GM18520 (cell line): ENCODE measurements around the gene LMTK2.

Source experiments
- ATAC-seq: cut with Tn5 transposase; IDR thresholded peaks from one replicate; pipeline ENCODE4 v1.9.1; 2021; ENCODE audit not compliant: unreplicated experiment

The LMTK2 gene

DNA sequence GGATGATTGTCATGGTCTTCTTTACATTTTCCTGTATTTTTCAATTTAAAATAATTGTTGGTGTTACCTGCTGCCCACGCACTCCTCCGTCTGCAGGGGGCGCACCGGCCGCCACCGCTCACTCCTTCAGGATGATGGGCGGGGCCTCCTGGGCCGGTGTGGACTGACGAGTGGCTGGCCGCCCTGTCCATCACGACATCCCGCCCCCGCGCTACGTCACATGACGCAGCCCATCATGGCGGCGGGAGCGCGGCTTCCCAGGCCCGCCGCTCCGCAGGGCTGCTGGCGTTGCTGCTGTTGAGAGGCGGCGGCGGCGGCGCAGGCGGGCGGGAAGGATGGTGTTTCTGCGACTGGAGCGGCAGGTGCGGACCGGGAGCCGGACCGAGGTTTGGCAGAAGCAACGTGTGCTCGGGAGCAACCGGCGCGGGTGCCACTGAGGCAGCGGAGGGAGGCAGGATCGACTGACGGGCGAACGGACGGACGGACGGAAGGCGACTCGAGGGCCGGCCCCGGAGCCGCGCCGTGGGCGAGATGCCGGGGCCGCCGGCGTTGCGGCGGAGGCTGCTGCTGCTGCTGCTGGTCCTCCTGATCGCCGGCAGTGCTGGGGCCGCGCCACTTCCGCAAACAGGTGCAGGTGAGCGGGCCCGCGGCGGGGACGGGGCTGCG, at the start of gene LMTK2:
TSS of gene LMTK2 (plus strand) at position 216 of the 666 bp plus-strand sequence. CDS start at position 532, 316 bp downstream.
- peak; percentile 98 for ATAC-seq

DNA sequence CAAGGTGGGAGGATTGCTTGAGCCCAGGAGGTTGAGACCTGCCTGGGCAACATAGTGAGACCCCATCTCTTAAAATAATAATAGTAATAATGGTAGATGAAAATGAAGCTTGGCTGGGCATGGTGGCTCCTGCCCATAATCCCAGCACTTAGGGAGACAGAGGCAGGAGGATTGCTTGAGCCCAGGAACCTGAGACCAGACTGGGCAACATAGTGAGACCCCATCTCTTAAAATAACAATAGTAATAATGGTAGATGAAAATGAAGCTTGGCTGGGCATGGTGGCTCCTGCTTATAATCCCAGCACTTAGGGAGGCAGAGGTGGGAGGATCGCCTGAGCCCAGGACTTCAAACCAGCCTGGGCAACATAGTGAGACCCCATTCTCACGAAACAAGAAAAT, 49.5 kb upstream of the LMTK2 start:
- ATAC-seq: no peak

DNA sequence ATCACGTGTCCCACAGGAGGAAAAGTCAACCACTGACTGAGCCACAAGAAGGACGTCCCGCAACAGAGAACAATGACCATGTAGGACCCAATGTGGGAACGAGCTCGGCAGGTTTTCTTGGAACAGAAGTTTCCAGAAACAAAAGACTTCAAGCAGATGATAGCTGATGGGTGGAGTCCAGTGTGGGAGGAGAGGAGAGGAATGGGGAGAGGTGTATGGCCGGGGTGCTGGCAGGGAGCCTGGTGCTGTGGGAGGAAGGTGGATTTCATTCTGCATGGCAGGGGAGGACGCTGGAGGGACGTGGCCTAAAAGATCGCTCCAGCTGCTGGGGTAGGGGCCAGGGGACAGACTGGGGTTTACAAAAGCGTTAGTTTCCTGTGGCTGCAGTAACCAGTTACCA, 48.5 kb upstream of the LMTK2 start:
- no peak for ATAC-seq

GRCh38 chr7:98064233-98064632, 42.4 kb upstream of the LMTK2 start:
- no peak for ATAC-seq

DNA sequence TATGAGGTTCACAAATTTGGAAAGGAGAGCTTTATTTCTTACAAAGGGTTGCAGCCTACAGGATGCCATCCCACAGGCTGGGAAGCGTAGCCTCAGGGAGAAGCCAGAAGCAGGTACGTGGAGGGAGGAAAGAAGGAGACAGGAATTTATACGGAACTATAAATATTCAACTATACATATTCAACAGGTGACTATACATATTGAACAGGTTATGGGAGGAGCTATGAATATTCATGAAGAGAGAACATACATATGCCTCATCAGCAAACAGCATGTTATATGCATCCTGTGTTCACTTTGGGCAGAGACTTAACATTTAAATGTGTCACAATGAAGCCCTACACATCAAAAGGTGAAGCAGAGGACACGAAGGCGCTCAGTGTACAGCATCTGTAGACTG, 40.5 kb upstream of the LMTK2 start:
- ATAC-seq: no peak

- no peak for ATAC-seq
Observed at GRCh38 chr7:98066934-98067507, 39.6 kb upstream of the LMTK2 start.

DNA sequence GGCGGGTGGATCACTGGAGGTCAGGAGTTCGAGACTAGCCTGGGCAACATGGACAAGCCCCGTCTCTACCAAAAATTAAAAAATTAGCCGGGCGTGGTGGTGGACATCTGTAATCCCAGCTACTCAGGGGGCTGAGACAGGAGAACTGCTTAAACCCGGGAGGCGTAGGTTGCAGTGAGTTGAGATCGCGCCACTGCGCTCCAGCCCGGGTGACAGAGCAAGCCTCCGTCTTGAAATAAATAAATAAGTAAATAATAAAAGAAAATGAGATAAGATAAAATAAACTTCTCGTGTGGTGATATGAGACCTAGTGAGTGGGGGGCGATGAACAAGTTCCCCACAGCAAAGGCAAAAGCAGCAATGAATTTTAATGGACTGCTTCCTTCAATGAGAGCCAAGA, 33.6 kb upstream of the LMTK2 start:
- ATAC-seq: no peak

GRCh38 chr7:98075801-98076200, 30.9 kb upstream of the LMTK2 start:
- ATAC-seq: no peak

GRCh38 chr7:98077762-98078161, 28.9 kb upstream of the LMTK2 start:
- ATAC-seq: no peak

DNA sequence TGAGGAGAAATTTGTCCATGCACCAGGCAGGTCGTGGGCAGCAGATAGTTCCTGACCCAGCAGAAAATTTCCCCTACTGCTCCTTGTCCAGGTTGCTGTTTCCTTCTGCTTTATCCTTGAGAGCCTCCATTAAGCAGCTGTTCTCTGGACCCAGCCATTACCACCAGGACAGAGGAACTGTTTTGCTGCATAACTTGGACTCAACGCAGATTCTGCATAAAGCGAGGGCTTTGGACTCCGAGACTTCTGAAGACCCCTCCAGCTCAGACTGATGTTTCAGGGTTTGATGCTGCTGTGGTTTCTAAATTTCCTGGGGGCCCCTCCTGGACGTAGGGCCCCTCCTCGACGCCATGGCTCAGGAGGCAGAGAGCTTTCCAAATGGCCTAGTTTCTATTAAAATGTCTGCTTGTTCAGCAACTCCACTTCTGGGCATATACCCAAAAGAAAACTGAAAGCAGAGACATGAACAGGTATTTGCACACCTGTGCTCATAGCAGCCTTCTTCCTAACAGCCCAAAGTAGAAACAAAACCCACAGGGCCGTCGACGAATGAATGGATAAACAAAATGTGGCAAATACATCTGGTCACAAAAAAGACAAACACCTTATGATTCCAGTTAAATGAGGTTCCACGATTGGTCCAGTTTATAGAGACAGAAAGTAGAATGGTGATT, 28.3 kb upstream of the LMTK2 start:
- no peak for ATAC-seq

DNA sequence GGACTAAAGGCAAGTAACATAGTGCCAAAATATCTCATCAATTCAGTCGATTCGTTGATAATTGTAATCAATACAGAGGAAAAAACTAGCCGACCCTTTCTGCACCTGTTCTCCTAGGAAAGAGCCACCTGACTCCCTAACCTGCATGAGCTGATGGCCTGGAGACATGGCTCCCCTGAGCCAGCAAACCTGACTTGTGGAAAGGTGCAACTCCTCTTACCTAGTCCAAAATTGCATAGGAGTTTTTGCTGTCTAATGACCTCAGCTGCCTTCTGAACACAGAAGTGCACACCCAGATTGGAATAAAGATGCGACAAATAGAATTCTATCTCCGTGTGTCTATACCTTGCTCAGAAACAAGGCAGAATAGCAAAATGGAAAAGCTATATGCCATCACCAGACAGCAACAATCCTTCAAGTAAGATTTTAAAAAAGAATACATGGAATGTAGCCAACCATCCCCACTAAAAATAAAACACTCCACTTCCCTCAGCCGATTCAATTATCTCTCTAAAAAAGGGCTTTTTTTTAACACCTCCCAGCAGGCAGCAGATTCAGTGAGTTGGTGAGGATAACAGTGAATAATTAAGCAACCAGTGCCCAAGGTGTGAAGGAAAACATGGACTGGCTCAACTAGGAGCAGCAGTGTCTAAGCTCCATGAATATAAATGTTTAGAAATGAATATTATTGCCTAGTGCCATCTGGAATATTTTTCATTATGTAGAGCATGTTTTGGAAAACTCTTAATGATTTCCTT, 26.6 kb upstream of the LMTK2 start:
- no peak for ATAC-seq

DNA sequence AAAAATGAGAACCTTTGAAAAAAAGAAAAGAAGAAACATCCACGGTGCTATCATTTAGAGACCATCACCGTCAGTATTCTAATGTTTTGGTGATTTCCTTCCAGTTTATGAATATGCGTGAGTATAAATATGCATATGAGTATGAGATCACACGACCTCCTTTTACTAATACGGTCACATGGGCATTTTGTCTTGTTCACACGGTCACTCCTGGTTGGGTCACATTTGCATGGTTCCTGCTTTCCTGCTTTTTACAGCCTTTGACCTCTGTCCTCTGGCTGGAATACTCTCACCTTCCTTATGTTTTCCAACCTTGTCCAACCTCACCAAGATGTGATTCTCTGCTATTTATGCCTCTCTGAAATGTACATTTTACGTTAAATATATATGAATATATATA, 25.3 kb upstream of the LMTK2 start:
- no peak for ATAC-seq

DNA sequence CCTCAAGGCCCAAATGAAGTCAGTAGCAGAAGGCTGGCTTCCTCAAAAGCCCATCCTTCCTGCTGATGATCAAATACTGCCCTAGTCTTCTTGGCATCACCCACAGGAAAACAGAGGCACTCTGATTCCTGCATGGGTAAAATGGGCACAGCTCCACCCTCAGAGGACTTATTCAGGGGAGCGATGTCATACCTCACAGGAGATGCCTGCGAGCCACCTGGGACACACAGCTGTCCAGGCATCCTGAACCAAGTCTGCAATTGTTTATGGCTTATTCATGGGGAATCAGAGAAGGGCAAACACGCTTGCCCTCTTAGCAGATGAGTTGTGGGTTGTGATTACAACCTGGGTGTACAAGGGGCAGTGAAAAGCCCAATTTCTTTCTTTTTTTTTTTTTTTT, 22.0 kb upstream of the LMTK2 start:
- no peak for ATAC-seq

DNA sequence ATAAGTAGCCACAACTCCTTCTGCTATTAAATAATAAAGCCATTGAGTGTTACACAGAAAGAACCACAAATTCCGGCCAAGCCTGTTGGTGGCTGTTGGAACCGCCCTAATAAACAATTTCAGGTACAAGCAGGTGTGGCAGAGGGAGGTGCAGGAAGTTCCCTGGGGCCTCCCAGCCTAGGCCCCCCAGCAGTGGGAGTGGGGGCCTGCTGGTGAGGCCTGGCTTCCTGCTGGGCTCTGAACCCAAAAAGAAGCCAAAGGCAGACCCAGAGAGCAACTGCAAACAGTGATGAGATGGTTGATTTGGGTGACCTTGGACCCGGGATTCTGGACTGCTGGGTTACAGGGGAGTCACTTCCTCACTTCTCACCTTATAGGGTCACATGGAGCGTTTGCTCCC, 21.0 kb upstream of the LMTK2 start:
- ATAC-seq: no peak

GRCh38 chr7:98086281-98086718, 20.4 kb upstream of the LMTK2 start:
- no peak for ATAC-seq

DNA sequence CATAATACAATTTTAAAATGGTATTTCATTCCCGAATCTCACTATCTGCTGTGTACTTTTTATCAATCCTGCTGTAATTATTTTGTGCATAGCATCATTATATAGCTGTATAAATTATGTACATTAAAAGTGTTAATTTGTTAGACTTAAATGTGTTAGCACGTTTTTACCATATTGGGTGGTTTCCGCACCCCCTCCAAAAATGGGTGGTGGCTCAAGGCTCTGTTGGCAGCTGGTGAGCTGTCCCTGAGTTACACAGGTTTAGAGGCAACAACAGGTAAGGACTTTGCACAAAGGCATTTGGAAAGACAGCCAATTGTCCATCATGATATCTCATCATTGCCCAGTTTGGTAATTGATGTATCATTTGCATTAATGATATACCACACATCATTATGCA, 18.6 kb upstream of the LMTK2 start:
- no peak for ATAC-seq

DNA sequence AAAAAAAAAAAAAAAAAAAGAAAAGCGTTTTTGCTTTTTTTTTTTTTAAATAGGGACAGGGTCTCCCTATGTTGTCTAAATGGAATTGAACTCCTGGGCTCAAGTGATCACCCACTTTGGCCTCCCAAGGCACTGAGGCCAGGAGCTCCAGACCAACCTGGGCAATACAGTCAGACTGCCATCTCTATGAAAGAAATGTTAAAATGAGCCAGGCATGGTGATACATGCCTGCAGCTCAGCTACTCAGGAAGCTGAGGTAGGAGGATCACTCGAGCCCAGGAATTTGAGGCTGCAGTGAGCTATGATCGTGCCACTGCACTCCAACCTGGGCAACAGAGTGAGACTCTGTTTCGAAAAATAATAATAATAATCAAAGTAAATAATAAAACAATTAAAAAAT, 16.5 kb upstream of the LMTK2 start:
- ATAC-seq: no peak

DNA sequence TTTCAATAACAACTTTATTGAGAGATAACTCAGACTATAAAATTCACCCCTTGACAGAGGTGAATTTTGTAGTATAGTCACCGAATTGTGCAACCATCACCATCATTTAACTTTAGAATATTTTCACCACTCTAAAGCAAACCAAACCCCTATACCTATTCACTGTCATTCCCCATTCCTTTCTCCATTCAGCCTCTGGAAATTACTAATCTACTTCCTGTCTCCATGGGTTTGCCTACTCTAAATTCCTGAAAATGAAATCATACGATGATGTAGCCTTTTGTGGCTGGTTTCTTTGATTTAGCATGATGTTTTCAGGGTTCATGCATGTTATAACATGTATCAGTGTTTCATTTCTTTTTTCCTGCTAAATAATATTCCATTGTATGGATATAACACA, 15.6 kb upstream of the LMTK2 start:
- no peak for ATAC-seq

GRCh38 chr7:98091523-98091922, 15.1 kb upstream of the LMTK2 start:
- ATAC-seq: no peak

- no peak for ATAC-seq
Observed at GRCh38 chr7:98097042-98097645, 9.5 kb upstream of the LMTK2 start.

DNA sequence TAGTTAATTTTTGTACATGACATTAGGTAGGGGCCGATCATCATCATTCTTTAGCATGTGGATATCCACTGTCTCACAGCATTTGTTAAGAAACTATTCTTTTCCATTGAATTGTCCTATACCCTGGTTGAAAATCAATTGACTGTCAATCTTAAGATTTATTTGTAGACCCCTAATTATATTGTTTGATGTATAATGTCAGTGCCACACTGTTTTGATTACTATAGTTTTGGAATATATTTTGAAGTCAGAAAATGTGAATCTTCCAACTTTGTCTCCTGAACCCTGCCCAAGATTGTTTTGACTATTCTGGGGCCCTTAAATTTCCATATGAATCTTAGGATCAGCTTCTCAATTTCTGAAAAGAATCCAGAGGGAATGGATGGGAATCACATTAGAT, 6.6 kb upstream of the LMTK2 start:
- ATAC-seq: no peak
